IMR-90 (cell line): ENCODE measurements around the gene MRPS18A. TPM values are rescaled to one million over a fixed set of nuclear protein-coding genes. Genes with fewer than 3 reads are reported as not detected.

Experiments used
- ATAC-seq: fragments of 200-7000 bp; cut with Tn5 transposase; 2 replicates; pipeline ENCODE4 v1.9.1; 2020; ENCODE audit warnings: low read depth, mild to moderate bottlenecking, moderate library complexity
- BruUV-seq: library from RNA; stranded (reverse); fragments of 400-500 nt; replicated peaks from 2 replicates; lab custom pipeline; 2021; lab: Mats Ljungman, UMichigan
- CTCF ChIA-PET: fragments of 300-600 bp; formaldehyde crosslinking; extraction: SDS; loops from one replicate; lab custom pipeline; 2021; ENCODE audit warnings: antibody characterized with exemption; lab: Yijun Ruan, JAX
- POLR2A ChIA-PET: fragments of 300-600 bp; sonication (Branson Sonifier 250); formaldehyde crosslinking; loops from one replicate; lab custom pipeline; 2022; ENCODE audit warnings: antibody characterized with exemption; ENCODE audit not compliant: unreplicated experiment; lab: Charles Lee
- DNase-seq: peaks from one replicate; pipeline ENCODE4 v3.0.0; 2013
- H2AFZ ChIP-seq: replicated peaks from 2 replicates; pipeline ENCODE3; 2013; ENCODE audit warnings: low read length, mild to moderate bottlenecking; ENCODE audit not compliant: poor library complexity
- H2AK5ac ChIP-seq: 2 replicates; pipeline ENCODE4 v1.6.1; 2013; ENCODE audit warnings: low read depth, low read length, inconsistent platforms
- H2AK9ac ChIP-seq: replicated peaks from 2 replicates; pipeline ENCODE3; 2013; ENCODE audit warnings: mild to moderate bottlenecking, low read depth, low read length, moderate library complexity; ENCODE audit not compliant: poor library complexity
- H2BK120ac ChIP-seq: 2 replicates; pipeline ENCODE4 v1.6.1; 2013; ENCODE audit warnings: low read depth, low read length, inconsistent platforms
- H2BK15ac ChIP-seq: 3 replicates; pipeline ENCODE4 v1.6.1; 2013; ENCODE audit warnings: low read depth, low read length, inconsistent platforms
- H2BK20ac ChIP-seq: 2 replicates; pipeline ENCODE4 v1.6.1; 2013; ENCODE audit warnings: low read depth, mild to moderate bottlenecking, inconsistent platforms, low read length, moderate library complexity
- H2BK5ac ChIP-seq: 2 replicates; pipeline ENCODE4 v1.6.1; 2013; ENCODE audit warnings: mild to moderate bottlenecking, low read depth, low read length, inconsistent platforms; ENCODE audit not compliant: poor library complexity, severe bottlenecking
- H3K14ac ChIP-seq: replicated peaks from 2 replicates; pipeline ENCODE4 v1.6.1; 2013; ENCODE audit warnings: low read depth, low read length, inconsistent platforms
- H3K18ac ChIP-seq: 2 replicates; pipeline ENCODE4 v1.6.1; 2013; ENCODE audit warnings: low read depth, low read length, control low read depth
- H3K23ac ChIP-seq: 2 replicates; pipeline ENCODE4 v1.6.1; 2013; ENCODE audit warnings: low read depth, low read length, inconsistent platforms
- H3K27ac ChIP-seq: 2 replicates; pipeline ENCODE4 v1.5.1; 2013; ENCODE audit warnings: mild to moderate bottlenecking, control low read depth, low read length; ENCODE audit not compliant: insufficient read depth
- H3K27me3 ChIP-seq: 2 replicates; pipeline ENCODE4 v1.6.1; 2013; ENCODE audit warnings: low read length; ENCODE audit not compliant: control insufficient read depth, insufficient read depth
- H3K36me3 ChIP-seq: 2 replicates; pipeline ENCODE4 v1.6.1; 2013; ENCODE audit warnings: low read length, mixed read lengths; ENCODE audit not compliant: control insufficient read depth, insufficient read depth
- H3K4ac ChIP-seq: 2 replicates; pipeline ENCODE4 v1.6.1; 2013; ENCODE audit warnings: low read depth, low read length, inconsistent platforms
- H3K4me1 ChIP-seq: 2 replicates; pipeline ENCODE4 v1.6.1; 2013; ENCODE audit warnings: low read length, mixed read lengths; ENCODE audit not compliant: control insufficient read depth, insufficient read depth
- H3K4me2 ChIP-seq: 2 replicates; pipeline ENCODE4 v1.6.1; 2013; ENCODE audit warnings: low read depth, mild to moderate bottlenecking, control low read depth, low read length, moderate library complexity
- H3K4me3 ChIP-seq: 2 replicates; pipeline ENCODE4 v1.5.1; 2013; ENCODE audit warnings: low read depth, mild to moderate bottlenecking, control low read depth, low read length, moderate library complexity; ENCODE audit not compliant: insufficient read depth
- H3K56ac ChIP-seq: 2 replicates; pipeline ENCODE4 v1.6.1; 2013; ENCODE audit warnings: low read length, inconsistent platforms; ENCODE audit not compliant: insufficient read depth; ENCODE audit errors: extremely low read depth
- H3K79me1 ChIP-seq, 2 experiments: 2 replicates each; pipeline ENCODE4 v1.6.1; 2013; ENCODE audit warnings: low read length in 2 of 2, inconsistent platforms in 1 of 2, low read depth in 1 of 2
- H3K9ac ChIP-seq: 2 replicates; pipeline ENCODE4 v1.6.1; 2013; ENCODE audit warnings: low read depth, low read length, control low read depth
- H3K9me1 ChIP-seq: 2 replicates; pipeline ENCODE4 v1.6.1; 2013; ENCODE audit warnings: low read length, inconsistent platforms; ENCODE audit not compliant: insufficient read depth
- H3K9me3 ChIP-seq: 2 replicates; pipeline ENCODE4 v1.6.1; 2013; ENCODE audit warnings: low read length; ENCODE audit not compliant: control insufficient read depth, insufficient read depth
- H4K20me1 ChIP-seq: 2 replicates; pipeline ENCODE4 v1.6.1; 2013; ENCODE audit warnings: low read length, inconsistent platforms; ENCODE audit not compliant: insufficient read depth
- H4K5ac ChIP-seq: 2 replicates; pipeline ENCODE4 v1.6.1; 2013; ENCODE audit warnings: mild to moderate bottlenecking, low read depth, low read length, control low read depth
- H4K8ac ChIP-seq, 2 experiments: 2 replicates each; pipeline ENCODE4 v1.6.1; 2013; ENCODE audit warnings: low read depth in 2 of 2, low read length in 2 of 2, control low read depth in 1 of 2, inconsistent platforms in 1 of 2
- H4K91ac ChIP-seq: 2 replicates; pipeline ENCODE4 v1.6.1; 2013; ENCODE audit warnings: low read depth, low read length, inconsistent platforms; ENCODE audit not compliant: insufficient read depth
- BHLHE40 ChIP-seq: fragments of 150-350 bp; IDR thresholded peaks from 2 replicates; pipeline ENCODE4 v1.6.1; 2016; ENCODE audit warnings: mild to moderate bottlenecking, low read depth, low read length
- CEBPB ChIP-seq: IDR thresholded peaks from 2 replicates; pipeline ENCODE4 v1.6.1; 2012; ENCODE audit warnings: low read depth, low read length, improper control_type of control experiment
- CHD1 ChIP-seq: IDR thresholded peaks from 2 replicates; pipeline ENCODE4 v1.6.1; 2012; ENCODE audit warnings: low read depth, low read length, improper control_type of control experiment
- FOS ChIP-seq: fragments of 150-350 bp; IDR thresholded peaks from 2 replicates; pipeline ENCODE4 v1.6.1; 2016; ENCODE audit warnings: low read depth, low read length
- MAFK ChIP-seq: IDR thresholded peaks from 2 replicates; pipeline ENCODE4 v1.6.1; 2012; ENCODE audit warnings: low read depth, low read length, improper control_type of control experiment
- MAZ ChIP-seq: IDR thresholded peaks from 2 replicates; pipeline ENCODE4 v1.6.1; 2012; ENCODE audit warnings: low read depth, mild to moderate bottlenecking, low read length, improper control_type of control experiment, moderate library complexity, borderline replicate concordance
- MXI1 ChIP-seq: IDR thresholded peaks from 2 replicates; pipeline ENCODE4 v1.6.1; 2012; ENCODE audit warnings: low read depth, mild to moderate bottlenecking, low read length, moderate library complexity, borderline replicate concordance
- NFE2L2 ChIP-seq: fragments of 150-350 bp; IDR thresholded peaks from 2 replicates; pipeline ENCODE4 v1.6.1; 2016; ENCODE audit warnings: low read depth, mild to moderate bottlenecking, low read length
- POLR2A ChIP-seq: IDR thresholded peaks from 2 replicates; pipeline ENCODE4 v1.6.1; 2012; ENCODE audit warnings: mild to moderate bottlenecking, low read depth, low read length
- RAD21 ChIP-seq: IDR thresholded peaks from 2 replicates; pipeline ENCODE4 v1.6.1; 2012; ENCODE audit warnings: low read length, improper control_type of control experiment
- RCOR1 ChIP-seq: IDR thresholded peaks from 2 replicates; pipeline ENCODE4 v1.6.1; 2012; ENCODE audit warnings: mild to moderate bottlenecking, low read length, improper control_type of control experiment; ENCODE audit not compliant: insufficient replicate concordance
- RFX5 ChIP-seq: IDR thresholded peaks from 2 replicates; pipeline ENCODE4 v1.8.0; 2012; ENCODE audit warnings: low read depth, mild to moderate bottlenecking, low read length, moderate library complexity
- SMC3 ChIP-seq: fragments of 150-350 bp; IDR thresholded peaks from 2 replicates; pipeline ENCODE4 v1.6.1; 2016; ENCODE audit warnings: low read depth, mild to moderate bottlenecking, antibody characterized with exemption, low read length, moderate library complexity
- WGBS, 2 experiments: methylation state at CpG; one replicate each; pipeline versions ENCODE4 v1.1.5 to v1.1.7; 2013; ENCODE audit warnings: missing lambda C conversion rate in 2 of 2; ENCODE audit not compliant: insufficient read length in 1 of 2; ENCODE audit errors: extremely low coverage in 2 of 2; 5-methylcytosine and 5-hydroxymethylcytosine counted together
- dilution Hi-C: fragments of 300-500 bp; cut with HindIII; formaldehyde crosslinking; loops from one replicate; pipeline ENCODE4 v1.14.3; 2018; ENCODE audit warnings: low sequenced_read_pairs; ENCODE audit not compliant: unreplicated experiment
- in situ Hi-C: fragments of 300-500 bp; cut with MboI; formaldehyde crosslinking; loops from 3 replicates; pipeline ENCODE4 v1.14.3; 2019; ENCODE audit warnings: low sequenced_read_pairs, inconsistent platforms, mixed read lengths
- intact Hi-C: fragments of 100-400 bp; cut with micrococcal nuclease; formaldehyde crosslinking; loops from 2 replicates; pipeline ENCODE4 v1.10.0; 2022
- polyA plus RNA-seq, 3 experiments: library from polyadenylated mRNA; depleted of rRNA; stranded (reverse); fragments of >200 nt; gene quantifications; 2 replicates each; pipeline ENCODE4 v1.2.3, GENCODE V29; 2012; ENCODE audit warnings: low replicate concordance in 1 of 3
- total RNA-seq: library from RNA; depleted of rRNA; stranded (reverse); fragments of >200 nt; gene quantifications from 2 replicates; pipeline ENCODE4 v1.2.3, GENCODE V29; 2012
- TF ChIP-seq, protein P1 (sequence below): fragments of 150-350 bp; IDR thresholded peaks from 2 replicates; pipeline ENCODE4 v1.6.1; 2016; ENCODE audit warnings: low read depth, mild to moderate bottlenecking, low read length, moderate library complexity, borderline replicate concordance
- TF ChIP-seq, protein P2 (sequence below): conservative IDR thresholded peaks from 2 replicates; pipeline ENCODE4 v1.5.1; 2012; ENCODE audit warnings: mild to moderate bottlenecking, low read depth, low read length, improper control_type of control experiment
- TF ChIP-seq, protein P3 (sequence below): fragments of 150-350 bp; IDR thresholded peaks from 2 replicates; pipeline ENCODE4 v1.6.1; 2017; ENCODE audit warnings: mild to moderate bottlenecking, antibody characterized with exemption, low read length, low read depth

The MRPS18A gene
- total and polyA plus RNA-seq, 2 of the 4 experiments (the other 2 are of a cell fraction), result 47.0 to 56.6 TPM

DNA sequence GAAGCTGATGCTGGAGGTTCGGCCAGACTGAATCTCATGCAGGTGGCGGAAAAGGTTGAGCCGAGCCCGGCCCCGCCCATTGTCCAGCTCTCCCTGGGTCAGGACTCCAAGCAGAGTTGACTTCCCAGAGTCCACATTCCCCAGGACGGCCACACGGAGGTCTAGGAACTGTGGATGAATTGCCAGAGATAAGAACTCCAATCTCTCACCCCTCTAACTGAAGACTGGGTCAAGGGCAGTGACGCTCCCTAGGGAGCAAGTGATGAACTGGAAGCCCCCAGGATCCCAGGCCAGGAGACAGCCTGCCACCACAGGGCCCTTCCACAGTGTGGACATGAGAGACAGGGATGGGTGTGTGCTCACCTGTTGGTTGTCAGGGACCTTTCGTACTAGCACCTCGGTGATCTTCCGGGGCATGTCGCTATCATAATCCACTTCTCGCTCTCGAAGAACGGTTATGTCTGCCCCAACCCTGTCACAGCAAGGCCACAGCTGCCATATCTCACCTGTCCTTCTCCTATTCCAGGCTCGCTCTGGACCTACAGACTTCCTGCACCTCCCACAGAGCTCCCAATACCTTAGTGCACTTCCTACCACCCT lies 62.1 kb downstream of the MRPS18A start:
- in situ Hi-C loops, result no loop called here
- Histone ChIP-seq H3K18ac (no peak overlapping the region), H3K9me1 (peaks cover 32% of the 10 kb centered on the region), H2AFZ (no peak overlapping the region), H3K4ac (no peak overlapping the region), H4K20me1 (no peaks in the 10 kb centered on the region), H4K5ac (no peak overlapping the region), H2BK20ac (no peak overlapping the region), H3K4me1 (peaks cover 6% of the 10 kb centered on the region), H2AK9ac (peak overlapping the region; percentile 67), H3K23ac (no peak overlapping the region), H4K8ac (no peak overlapping the region), H2BK5ac (no peak overlapping the region), H3K9me3 (no peaks in the 10 kb centered on the region), H3K79me1 (peaks cover 49 to 81% of the 10 kb centered on the region in 2 experiments), H3K9ac (no peak overlapping the region), H2AK5ac (peak overlapping the region; percentile 4; the same call in 1 of the 2 replicates), H3K4me2 (no peak overlapping the region), H3K4me3 (no peak overlapping the region), H4K91ac (no peak overlapping the region), H3K27ac (no peak overlapping the region), H3K27me3 (no peaks in the 10 kb centered on the region), H3K14ac (no peak overlapping the region), H2BK120ac (no peak overlapping the region), H2BK15ac (no peak overlapping the region), H3K56ac (no peak overlapping the region), H3K36me3 (peaks cover 54% of the 10 kb centered on the region)
- DNase-seq (no peak), ATAC-seq (no peak)
- WGBS, 2 experiments, result 90% methylated on average over 6 of the region's 16 CpGs; no CpG with 5 or more reads in 1 of the 2 experiments
- POLR2A ChIA-PET, result no interaction called here
- BruUV-seq, result TSS peak; percentile 5
- no peak for TF ChIP-seq POLR2A
- no peak for TF ChIP-seq RCOR1
- TF ChIP-seq FOS, result no peak
- TF ChIP-seq MXI1, result no peak
- no peak for TF ChIP-seq CEBPB
- TF ChIP-seq NFE2L2, result no peak
- TF ChIP-seq CHD1, result no peak
- no peak for TF ChIP-seq RFX5
- no peak for TF ChIP-seq MAFK
- TF ChIP-seq, protein P1, sequence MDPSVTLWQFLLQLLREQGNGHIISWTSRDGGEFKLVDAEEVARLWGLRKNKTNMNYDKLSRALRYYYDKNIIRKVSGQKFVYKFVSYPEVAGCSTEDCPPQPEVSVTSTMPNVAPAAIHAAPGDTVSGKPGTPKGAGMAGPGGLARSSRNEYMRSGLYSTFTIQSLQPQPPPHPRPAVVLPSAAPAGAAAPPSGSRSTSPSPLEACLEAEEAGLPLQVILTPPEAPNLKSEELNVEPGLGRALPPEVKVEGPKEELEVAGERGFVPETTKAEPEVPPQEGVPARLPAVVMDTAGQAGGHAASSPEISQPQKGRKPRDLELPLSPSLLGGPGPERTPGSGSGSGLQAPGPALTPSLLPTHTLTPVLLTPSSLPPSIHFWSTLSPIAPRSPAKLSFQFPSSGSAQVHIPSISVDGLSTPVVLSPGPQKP, result no peak
- no peak for TF ChIP-seq SMC3
- no peak for TF ChIP-seq MAZ
- TF ChIP-seq, protein P2, sequence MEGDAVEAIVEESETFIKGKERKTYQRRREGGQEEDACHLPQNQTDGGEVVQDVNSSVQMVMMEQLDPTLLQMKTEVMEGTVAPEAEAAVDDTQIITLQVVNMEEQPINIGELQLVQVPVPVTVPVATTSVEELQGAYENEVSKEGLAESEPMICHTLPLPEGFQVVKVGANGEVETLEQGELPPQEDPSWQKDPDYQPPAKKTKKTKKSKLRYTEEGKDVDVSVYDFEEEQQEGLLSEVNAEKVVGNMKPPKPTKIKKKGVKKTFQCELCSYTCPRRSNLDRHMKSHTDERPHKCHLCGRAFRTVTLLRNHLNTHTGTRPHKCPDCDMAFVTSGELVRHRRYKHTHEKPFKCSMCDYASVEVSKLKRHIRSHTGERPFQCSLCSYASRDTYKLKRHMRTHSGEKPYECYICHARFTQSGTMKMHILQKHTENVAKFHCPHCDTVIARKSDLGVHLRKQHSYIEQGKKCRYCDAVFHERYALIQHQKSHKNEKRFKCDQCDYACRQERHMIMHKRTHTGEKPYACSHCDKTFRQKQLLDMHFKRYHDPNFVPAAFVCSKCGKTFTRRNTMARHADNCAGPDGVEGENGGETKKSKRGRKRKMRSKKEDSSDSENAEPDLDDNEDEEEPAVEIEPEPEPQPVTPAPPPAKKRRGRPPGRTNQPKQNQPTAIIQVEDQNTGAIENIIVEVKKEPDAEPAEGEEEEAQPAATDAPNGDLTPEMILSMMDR, result no peak
- TF ChIP-seq, protein P3, sequence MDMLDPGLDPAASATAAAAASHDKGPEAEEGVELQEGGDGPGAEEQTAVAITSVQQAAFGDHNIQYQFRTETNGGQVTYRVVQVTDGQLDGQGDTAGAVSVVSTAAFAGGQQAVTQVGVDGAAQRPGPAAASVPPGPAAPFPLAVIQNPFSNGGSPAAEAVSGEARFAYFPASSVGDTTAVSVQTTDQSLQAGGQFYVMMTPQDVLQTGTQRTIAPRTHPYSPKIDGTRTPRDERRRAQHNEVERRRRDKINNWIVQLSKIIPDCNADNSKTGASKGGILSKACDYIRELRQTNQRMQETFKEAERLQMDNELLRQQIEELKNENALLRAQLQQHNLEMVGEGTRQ, result no peak
- no peak for TF ChIP-seq RAD21
- no peak for TF ChIP-seq BHLHE40
- intact Hi-C loops, result loop anchor here (5.0 kb wide), 1 partner anchor 147 kb away; the partner anchor contains the start of gene VEGFA
- CTCF ChIA-PET, result interaction anchor here (0.6 kb wide), 1 partner anchor 9 kb away, joined by 6 read pairs; no protein-coding TSS in a partner anchor
- dilution Hi-C loops, result no loop called here
